IMR-90 (cell line): ENCODE results near the gene WWC2. TPM values are rescaled to one million over a fixed set of nuclear protein-coding genes. Genes with fewer than 3 reads are reported as not detected.

ENCODE experiments used
- ATAC-seq: fragments of 200-7000 bp; cut with Tn5 transposase; 2 replicates; pipeline ENCODE4 v1.9.1; 2020; ENCODE audit warnings: low read depth, mild to moderate bottlenecking, moderate library complexity
- BruUV-seq: library from RNA; stranded (reverse); fragments of 400-500 nt; replicated peaks from 2 replicates; lab custom pipeline; 2021; lab: Mats Ljungman, UMichigan
- CTCF ChIA-PET: fragments of 300-600 bp; formaldehyde crosslinking; extraction: SDS; loops from one replicate; lab custom pipeline; 2021; ENCODE audit warnings: antibody characterized with exemption; lab: Yijun Ruan, JAX
- POLR2A ChIA-PET: fragments of 300-600 bp; sonication (Branson Sonifier 250); formaldehyde crosslinking; loops from one replicate; lab custom pipeline; 2022; ENCODE audit warnings: antibody characterized with exemption; ENCODE audit not compliant: unreplicated experiment; lab: Charles Lee
- DNase-seq: peaks from one replicate; pipeline ENCODE4 v3.0.0; 2013
- H2AFZ ChIP-seq: replicated peaks from 2 replicates; pipeline ENCODE3; 2013; ENCODE audit warnings: low read length, mild to moderate bottlenecking; ENCODE audit not compliant: poor library complexity
- H2AK5ac ChIP-seq: 2 replicates; pipeline ENCODE4 v1.6.1; 2013; ENCODE audit warnings: low read depth, low read length, inconsistent platforms
- H2AK9ac ChIP-seq: replicated peaks from 2 replicates; pipeline ENCODE3; 2013; ENCODE audit warnings: mild to moderate bottlenecking, low read depth, low read length, moderate library complexity; ENCODE audit not compliant: poor library complexity
- H2BK120ac ChIP-seq: 2 replicates; pipeline ENCODE4 v1.6.1; 2013; ENCODE audit warnings: low read depth, low read length, inconsistent platforms
- H2BK15ac ChIP-seq: 3 replicates; pipeline ENCODE4 v1.6.1; 2013; ENCODE audit warnings: low read depth, low read length, inconsistent platforms
- H2BK20ac ChIP-seq: 2 replicates; pipeline ENCODE4 v1.6.1; 2013; ENCODE audit warnings: low read depth, mild to moderate bottlenecking, inconsistent platforms, low read length, moderate library complexity
- H2BK5ac ChIP-seq: 2 replicates; pipeline ENCODE4 v1.6.1; 2013; ENCODE audit warnings: mild to moderate bottlenecking, low read depth, low read length, inconsistent platforms; ENCODE audit not compliant: poor library complexity, severe bottlenecking
- H3K14ac ChIP-seq: replicated peaks from 2 replicates; pipeline ENCODE4 v1.6.1; 2013; ENCODE audit warnings: low read depth, low read length, inconsistent platforms
- H3K18ac ChIP-seq: 2 replicates; pipeline ENCODE4 v1.6.1; 2013; ENCODE audit warnings: low read depth, low read length, control low read depth
- H3K23ac ChIP-seq: 2 replicates; pipeline ENCODE4 v1.6.1; 2013; ENCODE audit warnings: low read depth, low read length, inconsistent platforms
- H3K27ac ChIP-seq: 2 replicates; pipeline ENCODE4 v1.5.1; 2013; ENCODE audit warnings: mild to moderate bottlenecking, control low read depth, low read length; ENCODE audit not compliant: insufficient read depth
- H3K27me3 ChIP-seq: 2 replicates; pipeline ENCODE4 v1.6.1; 2013; ENCODE audit warnings: low read length; ENCODE audit not compliant: control insufficient read depth, insufficient read depth
- H3K36me3 ChIP-seq: 2 replicates; pipeline ENCODE4 v1.6.1; 2013; ENCODE audit warnings: low read length, mixed read lengths; ENCODE audit not compliant: control insufficient read depth, insufficient read depth
- H3K4ac ChIP-seq: 2 replicates; pipeline ENCODE4 v1.6.1; 2013; ENCODE audit warnings: low read depth, low read length, inconsistent platforms
- H3K4me1 ChIP-seq: 2 replicates; pipeline ENCODE4 v1.6.1; 2013; ENCODE audit warnings: low read length, mixed read lengths; ENCODE audit not compliant: control insufficient read depth, insufficient read depth
- H3K4me2 ChIP-seq: 2 replicates; pipeline ENCODE4 v1.6.1; 2013; ENCODE audit warnings: low read depth, mild to moderate bottlenecking, control low read depth, low read length, moderate library complexity
- H3K4me3 ChIP-seq: 2 replicates; pipeline ENCODE4 v1.5.1; 2013; ENCODE audit warnings: low read depth, mild to moderate bottlenecking, control low read depth, low read length, moderate library complexity; ENCODE audit not compliant: insufficient read depth
- H3K56ac ChIP-seq: 2 replicates; pipeline ENCODE4 v1.6.1; 2013; ENCODE audit warnings: low read length, inconsistent platforms; ENCODE audit not compliant: insufficient read depth; ENCODE audit errors: extremely low read depth
- H3K79me1 ChIP-seq, 2 experiments: 2 replicates each; pipeline ENCODE4 v1.6.1; 2013; ENCODE audit warnings: low read length in 2 of 2, inconsistent platforms in 1 of 2, low read depth in 1 of 2
- H3K9ac ChIP-seq: 2 replicates; pipeline ENCODE4 v1.6.1; 2013; ENCODE audit warnings: low read depth, low read length, control low read depth
- H3K9me1 ChIP-seq: 2 replicates; pipeline ENCODE4 v1.6.1; 2013; ENCODE audit warnings: low read length, inconsistent platforms; ENCODE audit not compliant: insufficient read depth
- H3K9me3 ChIP-seq: 2 replicates; pipeline ENCODE4 v1.6.1; 2013; ENCODE audit warnings: low read length; ENCODE audit not compliant: control insufficient read depth, insufficient read depth
- H4K20me1 ChIP-seq: 2 replicates; pipeline ENCODE4 v1.6.1; 2013; ENCODE audit warnings: low read length, inconsistent platforms; ENCODE audit not compliant: insufficient read depth
- H4K5ac ChIP-seq: 2 replicates; pipeline ENCODE4 v1.6.1; 2013; ENCODE audit warnings: mild to moderate bottlenecking, low read depth, low read length, control low read depth
- H4K8ac ChIP-seq, 2 experiments: 2 replicates each; pipeline ENCODE4 v1.6.1; 2013; ENCODE audit warnings: low read depth in 2 of 2, low read length in 2 of 2, control low read depth in 1 of 2, inconsistent platforms in 1 of 2
- H4K91ac ChIP-seq: 2 replicates; pipeline ENCODE4 v1.6.1; 2013; ENCODE audit warnings: low read depth, low read length, inconsistent platforms; ENCODE audit not compliant: insufficient read depth
- CHD1 ChIP-seq: IDR thresholded peaks from 2 replicates; pipeline ENCODE4 v1.6.1; 2012; ENCODE audit warnings: low read depth, low read length, improper control_type of control experiment
- FOS ChIP-seq: fragments of 150-350 bp; IDR thresholded peaks from 2 replicates; pipeline ENCODE4 v1.6.1; 2016; ENCODE audit warnings: low read depth, low read length
- MAZ ChIP-seq: IDR thresholded peaks from 2 replicates; pipeline ENCODE4 v1.6.1; 2012; ENCODE audit warnings: low read depth, mild to moderate bottlenecking, low read length, improper control_type of control experiment, moderate library complexity, borderline replicate concordance
- RCOR1 ChIP-seq: IDR thresholded peaks from 2 replicates; pipeline ENCODE4 v1.6.1; 2012; ENCODE audit warnings: mild to moderate bottlenecking, low read length, improper control_type of control experiment; ENCODE audit not compliant: insufficient replicate concordance
- RFX5 ChIP-seq: IDR thresholded peaks from 2 replicates; pipeline ENCODE4 v1.8.0; 2012; ENCODE audit warnings: low read depth, mild to moderate bottlenecking, low read length, moderate library complexity
- SMC3 ChIP-seq: fragments of 150-350 bp; IDR thresholded peaks from 2 replicates; pipeline ENCODE4 v1.6.1; 2016; ENCODE audit warnings: low read depth, mild to moderate bottlenecking, antibody characterized with exemption, low read length, moderate library complexity
- WGBS, 2 experiments: methylation state at CpG; one replicate each; pipeline versions ENCODE4 v1.1.5 to v1.1.7; 2013; ENCODE audit warnings: missing lambda C conversion rate in 2 of 2; ENCODE audit not compliant: insufficient read length in 1 of 2; ENCODE audit errors: extremely low coverage in 2 of 2; 5-methylcytosine and 5-hydroxymethylcytosine counted together
- dilution Hi-C: fragments of 300-500 bp; cut with HindIII; formaldehyde crosslinking; loops from one replicate; pipeline ENCODE4 v1.14.3; 2018; ENCODE audit warnings: low sequenced_read_pairs; ENCODE audit not compliant: unreplicated experiment
- in situ Hi-C: fragments of 300-500 bp; cut with MboI; formaldehyde crosslinking; loops from 3 replicates; pipeline ENCODE4 v1.14.3; 2019; ENCODE audit warnings: low sequenced_read_pairs, inconsistent platforms, mixed read lengths
- intact Hi-C: fragments of 100-400 bp; cut with micrococcal nuclease; formaldehyde crosslinking; loops from 2 replicates; pipeline ENCODE4 v1.10.0; 2022
- polyA plus RNA-seq, 3 experiments: library from polyadenylated mRNA; depleted of rRNA; stranded (reverse); fragments of >200 nt; gene quantifications; 2 replicates each; pipeline ENCODE4 v1.2.3, GENCODE V29; 2012; ENCODE audit warnings: low replicate concordance in 1 of 3
- total RNA-seq: library from RNA; depleted of rRNA; stranded (reverse); fragments of >200 nt; gene quantifications from 2 replicates; pipeline ENCODE4 v1.2.3, GENCODE V29; 2012

Gene WWC2
- total and polyA plus RNA-seq, 2 of the 4 experiments (the other 2 are of a cell fraction): 26.6 to 27.4 TPM

DNA sequence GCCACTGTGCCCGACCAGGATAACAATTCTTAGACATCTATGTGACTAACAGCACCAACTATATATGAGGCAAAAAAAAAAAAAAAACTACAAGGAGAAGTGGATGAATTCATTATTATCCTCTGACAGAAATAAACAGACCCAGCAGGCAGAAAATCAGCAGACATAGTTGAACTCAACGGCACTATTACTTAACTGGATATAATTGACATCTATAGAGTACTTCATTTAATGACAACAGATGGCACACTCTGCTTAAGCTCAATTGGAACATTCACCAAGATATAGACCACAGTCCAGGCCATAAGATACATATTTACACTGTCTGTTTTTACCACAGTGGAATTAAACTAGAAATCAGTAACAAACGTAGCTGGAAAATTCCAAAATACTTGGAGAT lies 207.8 kb downstream of the WWC2 start:
- Histone ChIP-seq H3K9me1 (peaks cover 3% of the 10 kb centered on the region; the same call in 1 of the 2 replicates), H3K9me3 (no peaks in the 10 kb centered on the region), H3K23ac (no peak overlapping the region), H3K4me3 (no peak overlapping the region), H4K5ac (no peak overlapping the region), H3K14ac (no peak overlapping the region), H2AFZ (no peak overlapping the region), H2BK20ac (no peak overlapping the region), H3K79me1 (0 out of 4 replicates have a peak, but pooled peaks cover 0 to 4% of the 10 kb centered on the region in 2 experiments), H3K4me2 (no peak overlapping the region), H3K4ac (no peak overlapping the region), H3K27me3 (no peaks in the 10 kb centered on the region), H2BK5ac (no peak overlapping the region), H2AK5ac (no peak overlapping the region), H3K36me3 (peaks cover 10% of the 10 kb centered on the region), H3K56ac (no peak overlapping the region), H3K9ac (no peak overlapping the region), H3K4me1 (no peaks in the 10 kb centered on the region), H3K18ac (no peak overlapping the region), H3K27ac (no peak overlapping the region), H4K91ac (no peak overlapping the region), H2AK9ac (no peak overlapping the region), H4K20me1 (no peaks in the 10 kb centered on the region), H2BK15ac (no peak overlapping the region), H4K8ac (no peak overlapping the region), H2BK120ac (no peak overlapping the region)
- TF ChIP-seq CHD1 (no peak), FOS (no peak), MAZ (no peak), SMC3 (no peak), RFX5 (no peak), RCOR1 (no peak)
- WGBS, 2 experiments: no CpG with 5 or more reads among the region's 3 CpGs
- ATAC-seq: no peak
- in situ Hi-C loops: no loop called here
- DNase-seq: no peak
- POLR2A ChIA-PET: no interaction called here
- intact Hi-C loops: no loop called here
- BruUV-seq: no TSS peak
- CTCF ChIA-PET: no interaction called here
- dilution Hi-C loops: no loop called here
